ENCODE data around the gene CPNE7. TPM values are rescaled to one million over a fixed set of nuclear protein-coding genes. Genes with fewer than 3 reads are reported as not detected.
"Not testable (repeated sequence)": the region's sequence is repeated elsewhere in the genome, so short reads cannot be mapped to it uniquely, and the experiment has no call there.

CPNE7 gene
- total RNA-seq, 1 donor from 2014 or later = 2.4 TPM

DNA sequence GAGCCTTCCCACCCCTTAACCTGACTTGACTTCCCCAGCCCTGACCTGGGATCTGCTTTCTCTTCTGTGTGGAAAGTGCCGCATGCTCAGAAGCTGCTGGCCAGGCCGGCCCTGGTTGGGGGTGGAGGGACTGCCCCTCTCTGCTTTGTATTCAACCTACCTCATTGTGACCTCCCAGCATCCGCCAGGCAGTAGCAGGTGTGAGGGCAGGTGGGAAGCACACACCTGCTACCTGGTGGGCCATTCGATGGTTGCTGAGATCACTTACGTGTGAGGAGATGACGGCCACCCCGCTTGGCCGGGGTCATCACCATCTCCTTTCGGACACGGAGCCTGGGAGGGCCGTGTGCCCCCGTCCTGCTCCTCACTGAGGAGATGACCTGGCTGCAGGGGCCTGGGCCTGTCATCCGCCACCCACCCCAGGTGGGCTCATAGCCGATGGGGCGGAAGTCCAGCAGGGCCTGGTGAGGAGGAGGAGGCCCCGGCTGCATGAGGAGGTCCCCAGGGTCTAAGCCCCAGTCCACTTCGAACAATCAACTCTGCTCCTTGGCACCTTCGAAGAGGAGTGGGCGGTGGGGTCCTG is 7.1 kb downstream of the CPNE7 start:
- DNase-seq (ENCODE audit: low read depth in 2 of 2) = no peak

GRCh38 chr16:89583197-89583894 is 7.8 kb downstream of the CPNE7 start:
- DNase-seq (ENCODE audit: low read depth in 2 of 2) = no peak

GRCh38 chr16:89583895-89584644 is 8.5 kb downstream of the CPNE7 start:
- DNase-seq (ENCODE audit: low read depth in 2 of 2) = no peak

DNA sequence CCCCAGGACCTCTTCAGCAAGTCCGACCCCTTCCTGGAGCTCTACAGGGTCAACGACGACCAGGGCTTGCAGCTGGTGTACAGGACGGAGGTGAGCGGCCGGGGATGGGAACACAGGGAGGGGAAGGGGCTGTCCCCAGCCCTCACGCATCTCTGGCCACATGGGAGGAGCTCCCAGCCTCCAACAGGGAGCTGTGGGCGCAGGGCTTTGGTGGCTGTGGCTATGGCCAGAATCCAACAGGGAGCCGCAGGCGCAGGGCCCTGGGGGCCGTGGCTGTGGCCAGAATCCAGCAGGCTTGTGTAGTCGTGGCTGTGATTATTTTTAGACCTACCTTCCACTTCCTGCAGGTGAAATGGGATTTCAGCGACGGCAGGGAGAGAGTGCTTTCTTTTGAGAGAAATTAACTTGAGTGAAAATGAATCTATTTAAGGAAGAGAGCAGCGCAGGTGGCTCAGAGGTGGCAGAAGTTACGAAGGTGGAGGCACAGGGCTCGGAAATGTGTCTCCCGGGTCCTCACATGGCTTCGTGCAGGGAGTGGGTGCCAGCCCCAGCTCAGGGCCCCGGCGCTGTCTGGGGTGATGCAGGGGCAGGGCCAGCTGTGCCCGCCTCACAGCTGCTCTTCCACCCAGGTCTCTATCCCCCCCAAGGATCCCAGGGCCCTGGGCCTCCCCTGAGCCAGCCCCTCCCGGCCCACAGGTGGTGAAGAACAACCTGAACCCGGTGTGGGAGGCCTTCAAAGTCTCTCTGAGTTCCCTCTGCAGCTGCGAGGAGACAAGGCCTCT is 9.4 kb downstream of the CPNE7 start:
- no peak for DNase-seq (ENCODE audit: low read depth in 2 of 2)

DNA sequence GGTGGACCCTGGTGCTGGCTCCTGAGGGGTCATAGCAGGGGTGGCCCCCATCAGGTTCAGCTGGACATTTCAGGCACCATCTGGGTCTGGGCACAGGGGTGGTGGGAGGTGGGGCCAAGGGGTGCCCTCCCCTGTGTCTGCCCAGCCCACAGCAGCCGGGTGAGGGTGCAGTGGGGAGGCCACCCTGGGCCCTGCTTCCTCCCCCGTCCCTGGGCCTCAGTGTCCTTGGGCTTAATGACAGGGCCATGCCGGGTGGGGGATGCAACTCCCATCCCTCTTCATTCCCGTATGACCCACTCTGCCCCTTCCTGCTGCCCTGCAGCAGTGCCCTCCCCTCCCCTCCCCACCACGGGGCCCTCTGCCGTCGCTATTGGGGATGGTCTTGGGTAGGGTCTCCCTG is 10.7 kb downstream of the CPNE7 start:
- no peak for DNase-seq (ENCODE audit: low read depth in 2 of 2)

GRCh38 chr16:89586853-89587252 is 11.3 kb downstream of the CPNE7 start:
- peak; percentile 71 to 74 for DNase-seq (ENCODE audit: low read depth in 2 of 2)

DNA sequence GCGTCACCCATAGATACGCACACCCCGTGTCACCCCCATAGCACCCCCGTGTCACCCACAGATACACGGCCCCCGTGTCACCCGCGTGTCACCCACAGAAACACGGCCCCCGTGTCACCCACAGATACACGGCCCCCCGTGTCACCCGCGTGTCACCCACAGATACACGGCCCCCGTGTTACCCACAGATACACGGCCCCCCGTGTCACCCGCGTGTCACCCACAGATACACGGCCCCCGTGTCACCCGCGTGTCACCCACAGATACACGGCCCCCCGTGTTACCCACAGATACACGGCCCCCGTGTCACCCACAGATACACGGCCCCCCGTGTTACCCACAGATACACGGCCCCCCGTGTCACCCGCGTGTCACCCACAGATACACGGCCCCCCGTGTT is 12.1 kb downstream of the CPNE7 start:
- DNase-seq (ENCODE audit: low read depth in 2 of 2) = not testable (repeated sequence)

DNA sequence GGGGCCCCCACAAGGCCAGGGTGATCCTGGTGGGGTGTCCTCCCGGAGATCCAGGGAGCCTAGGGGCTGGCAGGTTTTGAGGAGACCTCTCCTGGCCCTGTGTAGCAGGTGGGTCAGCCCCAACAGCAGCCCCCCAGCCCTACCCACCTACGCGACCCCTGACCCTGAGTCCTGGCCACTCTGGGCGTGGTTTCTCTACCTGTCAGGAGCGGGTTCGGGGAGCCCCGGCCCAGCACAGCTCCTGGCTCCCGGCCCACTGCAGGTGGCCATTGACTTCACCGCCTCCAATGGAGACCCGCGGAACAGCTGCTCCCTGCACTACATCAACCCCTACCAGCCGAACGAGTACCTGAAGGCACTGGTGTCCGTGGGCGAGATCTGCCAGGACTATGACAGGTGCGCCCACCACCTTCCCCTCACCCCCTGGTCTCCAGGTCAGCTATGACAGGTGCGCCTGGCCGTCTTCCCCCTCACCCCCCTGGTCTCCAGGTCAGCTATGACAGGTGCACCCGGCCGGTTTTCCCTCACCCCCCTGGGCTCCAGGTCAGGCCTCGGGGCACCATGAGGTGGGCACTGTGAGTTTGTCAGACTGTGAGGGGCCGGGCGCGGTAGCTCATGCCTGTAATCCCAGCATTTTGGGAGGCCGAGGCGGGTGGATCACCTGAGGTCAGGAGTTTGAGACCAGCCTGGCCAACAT is 13.0 kb downstream of the CPNE7 start:
- no peak for DNase-seq (ENCODE audit: low read depth in 2 of 2)

DNA sequence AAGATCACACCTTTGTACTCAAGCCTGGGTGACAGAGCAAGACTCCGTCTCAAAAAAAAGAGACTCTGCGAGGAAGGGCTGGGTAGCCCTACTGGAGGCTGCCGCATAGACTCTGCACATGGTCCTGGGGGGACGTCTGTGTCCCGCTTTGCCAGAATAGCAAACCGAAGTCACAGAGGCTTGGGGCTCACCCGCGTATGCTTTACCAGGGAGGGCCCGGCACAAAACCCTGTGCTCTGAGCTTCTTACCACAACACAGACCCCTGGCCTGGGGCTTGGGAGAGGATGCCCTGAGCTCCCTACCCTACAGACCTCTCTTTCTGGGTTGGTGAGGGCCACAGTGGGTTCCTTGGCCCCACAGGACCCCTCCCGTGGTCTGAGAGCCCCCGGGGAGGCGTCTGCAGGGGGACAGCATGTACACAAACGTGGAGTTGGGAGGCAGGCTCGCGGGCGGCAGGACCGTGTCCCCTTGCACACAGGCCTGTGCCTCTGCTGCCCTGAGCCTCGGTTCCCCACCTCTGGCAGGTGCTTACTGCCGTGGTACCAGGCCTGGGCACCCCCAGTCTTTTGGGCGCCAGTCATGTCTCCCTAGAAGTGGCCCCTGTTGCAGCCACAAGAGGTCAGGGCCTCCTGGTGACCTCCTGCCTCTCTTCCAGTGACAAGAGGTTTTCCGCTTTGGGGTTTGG is 13.8 kb downstream of the CPNE7 start:
- DNase-seq (ENCODE audit: low read depth in 2 of 2) = no peak

DNA sequence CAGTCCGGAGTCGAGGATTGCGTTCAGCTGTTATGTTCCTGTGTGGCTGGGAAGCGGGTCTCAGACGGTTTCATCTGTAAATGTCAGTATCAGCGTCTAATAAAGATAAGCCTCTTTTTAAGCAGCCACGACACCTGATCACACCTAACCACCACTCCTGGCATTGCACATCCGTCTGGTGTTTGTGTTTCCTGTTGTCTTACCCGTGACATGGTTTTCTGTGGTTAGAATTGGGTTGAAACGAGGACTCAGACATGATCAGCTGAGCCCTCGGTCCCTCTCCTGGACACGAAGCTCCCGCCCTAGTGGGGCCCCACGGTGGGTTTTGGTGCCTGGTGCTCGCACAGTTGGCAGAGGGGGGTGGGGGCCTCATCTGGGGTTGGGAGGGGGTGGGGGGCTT is 18.3 kb downstream of the CPNE7 start:
- no peak for DNase-seq (ENCODE audit: low read depth in 2 of 2)

GRCh38 chr16:89595330-89596060 is 19.9 kb downstream of the CPNE7 start:
- DNase-seq (ENCODE audit: low read depth in 2 of 2) = no peak

- DNase-seq (ENCODE audit: low read depth in 2 of 2) = no peak
These were observed 20.6 kb downstream of the CPNE7 start for GRCh38 chr16:89596061-89596689.

- no peak for DNase-seq (ENCODE audit: low read depth in 2 of 2)
These were observed 21.5 kb downstream of the CPNE7 start for GRCh38 chr16:89596957-89597649.

- DNase-seq (ENCODE audit: low read depth in 2 of 2) = no peak
These were observed 22.6 kb downstream of the CPNE7 start for GRCh38 chr16:89598199-89598598.

- DNase-seq (ENCODE audit: low read depth in 2 of 2) = no peak
These were observed 23.9 kb downstream of the CPNE7 start for GRCh38 chr16:89599451-89599858.

- no peak for DNase-seq (ENCODE audit: low read depth in 2 of 2)
These were observed 24.3 kb downstream of the CPNE7 start for GRCh38 chr16:89599902-89600301.

DNA sequence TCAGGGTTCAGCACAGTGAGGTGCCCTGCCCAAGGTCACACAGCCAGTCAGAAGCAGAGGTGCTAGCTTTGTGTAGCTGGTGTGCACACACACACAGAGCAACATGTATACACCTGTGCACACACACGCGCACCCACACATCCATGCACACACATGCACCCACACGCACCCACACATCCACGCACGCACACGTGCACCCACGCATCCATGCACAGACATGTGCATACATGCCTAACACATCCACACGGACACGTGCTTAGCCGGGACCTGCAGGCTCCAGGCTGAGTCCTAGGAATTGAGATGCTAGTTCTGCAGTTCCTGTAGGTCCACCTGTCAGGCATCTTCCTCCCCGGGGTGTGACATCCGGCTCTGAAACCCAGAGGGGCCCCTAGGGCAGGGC is 24.9 kb downstream of the CPNE7 start:
- no peak for DNase-seq (ENCODE audit: low read depth in 2 of 2)

DNA sequence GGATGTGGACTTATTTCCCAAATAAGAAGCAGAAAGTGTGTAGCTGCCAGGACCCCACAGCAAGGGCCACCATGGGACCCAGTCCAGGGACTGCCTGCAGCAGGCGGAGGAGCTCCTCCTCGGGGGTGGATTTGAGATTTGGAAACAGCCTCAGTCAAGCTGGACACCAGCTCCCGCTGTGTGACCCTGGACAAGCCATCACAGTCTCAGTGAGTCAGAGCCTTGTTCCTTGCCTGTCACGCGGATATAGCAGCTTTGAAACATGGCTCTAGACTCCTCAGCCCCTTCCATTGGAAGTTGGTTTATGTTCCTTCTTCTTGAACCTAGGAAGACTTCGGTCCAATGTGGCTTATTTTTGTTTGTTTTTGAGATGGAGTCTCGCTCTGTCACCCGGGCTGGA is 25.4 kb downstream of the CPNE7 start:
- no peak for DNase-seq (ENCODE audit: low read depth in 2 of 2)

GRCh38 chr16:89601906-89602272 is 26.3 kb downstream of the CPNE7 start:
- no peak for DNase-seq (ENCODE audit: low read depth in 2 of 2)

Data from dermis microvascular lymphatic vessel endothelial cell (primary cell).